ENCODE data around the gene RNF43. TPM values are rescaled to one million over a fixed set of nuclear protein-coding genes. Genes with fewer than 3 reads are reported as not detected.

Gene RNF43
- polyA plus RNA-seq, 1 donor from 2014 or later: not detected

GRCh38 chr17:58391302-58391984 lies 25.9 kb downstream of the RNF43 start:
- TF ChIP-seq POLR2AphosphoS5 (IDR thresholded peaks at IDR 0.05) (no peak), REST (IDR thresholded peaks at IDR 0.05; ENCODE audit: borderline replicate concordance) (no peak), MXI1 (conservative IDR thresholded peaks at IDR 0.05; ENCODE audit: poor library complexity, severe bottlenecking) (no peak), RAD21 (conservative IDR thresholded peaks at IDR 0.05) (no peak), EZH2 (IDR thresholded peaks at IDR 0.05; ENCODE audit: borderline replicate concordance, insufficient read depth, low read length, poor library complexity, severe bottlenecking) (no peak), TAF1 (IDR thresholded peaks at IDR 0.05; ENCODE audit: low read depth) (no peak), SMC3 (conservative IDR thresholded peaks at IDR 0.05; ENCODE audit: poor library complexity) (no peak), CTCF (IDR thresholded peaks at IDR 0.05; ENCODE audit: poor library complexity, severe bottlenecking) (no peak), EP300 (conservative IDR thresholded peaks at IDR 0.05; ENCODE audit: poor library complexity, severe bottlenecking) (no peak)
- H3K79me2 ChIP-seq (replicated peaks; ENCODE audit: insufficient read depth, low read length): no peaks in the 10 kb centered on the region
- H3K9ac ChIP-seq (ENCODE audit: low read length): no peak overlapping the region
- no peaks in the 10 kb centered on the region for H3K9me3 ChIP-seq (ENCODE audit: low read length)
- no peaks in the 10 kb centered on the region for H4K20me1 ChIP-seq (ENCODE audit: insufficient read depth)
- no peaks in the 10 kb centered on the region for H3K27me3 ChIP-seq (ENCODE audit: insufficient read depth, low read depth, low read length)
- no peak overlapping the region for H3K27ac ChIP-seq (ENCODE audit: low read length)
- H2AFZ ChIP-seq (ENCODE audit: low read depth, low read length): no peak overlapping the region
- no peaks in the 10 kb centered on the region for H3F3A ChIP-seq (ENCODE audit: insufficient read depth, low read length, poor library complexity, severe bottlenecking)
- H3K4me2 ChIP-seq (ENCODE audit: low read length): no peak overlapping the region
- H3K36me3 ChIP-seq (ENCODE audit: insufficient read depth, low read length): no peaks in the 10 kb centered on the region
- no peaks in the 10 kb centered on the region for H3K9me2 ChIP-seq (ENCODE audit: insufficient read depth, low read length)
- no peak overlapping the region for H3K4me3 ChIP-seq (ENCODE audit: low read length)

- Histone ChIP-seq H3K4me2 (ENCODE audit: low read length) (no peak overlapping the region), H3K4me3 (ENCODE audit: low read length) (no peak overlapping the region), H3K79me2 (replicated peaks; ENCODE audit: insufficient read depth, low read length) (no peaks in the 10 kb centered on the region), H3K9ac (ENCODE audit: low read length) (no peak overlapping the region), H3K27me3 (ENCODE audit: insufficient read depth, low read depth, low read length) (no peaks in the 10 kb centered on the region), H3K36me3 (ENCODE audit: insufficient read depth, low read length) (no peaks in the 10 kb centered on the region), H3K9me3 (ENCODE audit: low read length) (no peaks in the 10 kb centered on the region), H2AFZ (ENCODE audit: low read depth, low read length) (no peak overlapping the region), H3K9me2 (ENCODE audit: insufficient read depth, low read length) (no peaks in the 10 kb centered on the region), H4K20me1 (ENCODE audit: insufficient read depth) (no peaks in the 10 kb centered on the region), H3F3A (ENCODE audit: insufficient read depth, low read length, poor library complexity, severe bottlenecking) (no peaks in the 10 kb centered on the region), H3K27ac (ENCODE audit: low read length) (no peak overlapping the region)
- TF ChIP-seq RAD21 (conservative IDR thresholded peaks at IDR 0.05) (no peak), SMC3 (conservative IDR thresholded peaks at IDR 0.05; ENCODE audit: poor library complexity) (no peak), POLR2AphosphoS5 (IDR thresholded peaks at IDR 0.05) (no peak), EP300 (conservative IDR thresholded peaks at IDR 0.05; ENCODE audit: poor library complexity, severe bottlenecking) (no peak), TAF1 (IDR thresholded peaks at IDR 0.05; ENCODE audit: low read depth) (no peak), EZH2 (IDR thresholded peaks at IDR 0.05; ENCODE audit: borderline replicate concordance, insufficient read depth, low read length, poor library complexity, severe bottlenecking) (no peak), CTCF (IDR thresholded peaks at IDR 0.05; ENCODE audit: poor library complexity, severe bottlenecking) (no peak), REST (IDR thresholded peaks at IDR 0.05; ENCODE audit: borderline replicate concordance) (no peak), MXI1 (conservative IDR thresholded peaks at IDR 0.05; ENCODE audit: poor library complexity, severe bottlenecking) (no peak)
Measured at GRCh38 chr17:58390884-58391283, 26.4 kb downstream of the RNF43 start.

All from neural cell (in vitro differentiated cells).